RCC 7860 (cell line): ENCODE data around the gene PRRG4.
"Not testable (repeated sequence)": the region's sequence is repeated elsewhere in the genome, so short reads cannot be mapped to it uniquely, and the experiment has no call there.

Experiments
- DNase-seq: peaks from one replicate; pipeline ENCODE4 v3.0.0-alpha.2; 2015; ENCODE audit warnings: low spot score
- FAIRE-seq: peaks from 2 replicates; lab custom pipeline; 2012; peaks lifted over from hg19 to GRCh38; lab: Jason Lieb, UNC

PRRG4 gene

GRCh38 chr11:32884023-32884422 lies 54.3 kb downstream of the PRRG4 start:
- DNase-seq (no peak), FAIRE-seq (no peak)

GRCh38 chr11:32884770-32885384 lies 55.1 kb downstream of the PRRG4 start:
- DNase-seq (no peak), FAIRE-seq (no peak)

- FAIRE-seq (no peak), DNase-seq (no peak)
These were observed 55.8 kb downstream of the PRRG4 start for GRCh38 chr11:32885556-32885955.

GRCh38 chr11:32886180-32886579 lies 56.5 kb downstream of the PRRG4 start:
- no peak for FAIRE-seq
- no peak for DNase-seq

GRCh38 chr11:32887707-32888383 lies 58.1 kb downstream of the PRRG4 start:
- not testable (repeated sequence) for FAIRE-seq, DNase-seq

GRCh38 chr11:32888384-32888710 lies 58.6 kb downstream of the PRRG4 start:
- not testable (repeated sequence) for FAIRE-seq

GRCh38 chr11:32888805-32889204 lies 59.1 kb downstream of the PRRG4 start:
- FAIRE-seq (no peak), DNase-seq (no peak)

More at GRCh38 chr11:32888384-32888710, 58.6 kb downstream of the PRRG4 start:
- not testable (repeated sequence) for DNase-seq

GRCh38 chr11:32890843-32891656 lies 61.3 kb downstream of the PRRG4 start:
- DNase-seq (no peak), FAIRE-seq (no peak)

- DNase-seq (no peak), FAIRE-seq (no peak)
These were observed 62.1 kb downstream of the PRRG4 start for GRCh38 chr11:32891657-32892354.

GRCh38 chr11:32892355-32893092 lies 62.8 kb downstream of the PRRG4 start, which contains the start of gene QSER1:
Gene QSER1 (plus strand): TSS chr11:32892811. CDS start chr11:32893126, 315 bp downstream.
- FAIRE-seq, result no peak

GRCh38 chr11:32893093-32893342 lies 63.3 kb downstream of the PRRG4 start:
- DNase-seq (no peak), FAIRE-seq (no peak)

More at GRCh38 chr11:32892355-32893092, 62.8 kb downstream of the PRRG4 start, which contains the start of gene QSER1:
- peak; percentile 29 for DNase-seq

- FAIRE-seq (no peak), DNase-seq (no peak)
These were observed 63.8 kb downstream of the PRRG4 start for GRCh38 chr11:32893343-32894148.

GRCh38 chr11:32894149-32894827 lies 64.6 kb downstream of the PRRG4 start:
- FAIRE-seq (peak; percentile 87), DNase-seq (peak; percentile 66)

- FAIRE-seq (no peak), DNase-seq (no peak)
These were observed 65.2 kb downstream of the PRRG4 start for GRCh38 chr11:32894921-32895320.

- DNase-seq (no peak), FAIRE-seq (no peak)
These were observed 65.7 kb downstream of the PRRG4 start for GRCh38 chr11:32895471-32895870.

GRCh38 chr11:32897103-32897502 lies 67.4 kb downstream of the PRRG4 start:
- no peak for FAIRE-seq
- DNase-seq, result no peak

- DNase-seq (no peak), FAIRE-seq (no peak)
These were observed 69.7 kb downstream of the PRRG4 start for GRCh38 chr11:32899438-32899837.

- FAIRE-seq (no peak), DNase-seq (no peak)
These were observed 72.5 kb downstream of the PRRG4 start for GRCh38 chr11:32902089-32902665.
